ENCODE measurements around the gene PDCD10.
A peak's percentile ranks its signal among the peaks of the same experiment; 100 is the strongest.

Gene PDCD10

GRCh38 chr3:167734498-167735232, at the start of gene PDCD10:
Gene PDCD10 (minus strand): TSS chr3:167734892. CDS start chr3:167720157, 14,735 bp downstream.
- DNase-seq: peak; percentile 97 to 98

- no peak for DNase-seq
These were observed 49.1 kb upstream of the PDCD10 start for GRCh38 chr3:167783781-167784180.

GRCh38 chr3:167780214-167780883, 45.7 kb upstream of the PDCD10 start:
- no peak for DNase-seq

- DNase-seq: no peak
These were observed 42.7 kb upstream of the PDCD10 start for GRCh38 chr3:167777356-167777755.

DNA sequence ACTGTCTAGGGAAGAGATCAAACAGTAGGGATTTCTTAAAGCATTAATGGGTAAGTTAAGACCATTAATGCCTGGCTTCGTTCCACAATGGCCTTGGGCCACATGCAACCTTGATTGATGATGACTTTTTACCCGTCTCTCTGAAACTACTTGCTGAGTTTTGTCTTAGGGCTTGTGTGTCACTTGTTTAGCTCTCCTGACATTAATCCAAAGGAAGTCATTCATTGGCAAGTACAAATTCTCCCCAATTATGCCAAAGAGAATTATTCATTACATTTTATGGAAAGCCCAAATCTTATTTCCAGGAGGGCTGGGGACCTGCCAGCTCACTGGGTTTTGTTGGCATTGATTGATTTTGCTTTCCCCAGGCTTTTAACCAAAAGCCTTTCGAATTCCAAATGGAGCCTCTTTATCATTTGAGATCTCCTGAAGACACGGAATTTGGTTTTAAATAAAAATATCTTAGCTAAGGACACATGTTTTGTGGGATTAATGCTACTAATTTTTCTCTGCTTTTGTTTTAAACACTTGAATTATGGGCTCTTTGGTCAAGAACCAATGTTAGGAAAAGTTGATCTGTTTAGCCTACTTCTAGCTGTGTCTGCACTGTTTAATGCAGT, 41.5 kb upstream of the PDCD10 start:
- DNase-seq: no peak

DNA sequence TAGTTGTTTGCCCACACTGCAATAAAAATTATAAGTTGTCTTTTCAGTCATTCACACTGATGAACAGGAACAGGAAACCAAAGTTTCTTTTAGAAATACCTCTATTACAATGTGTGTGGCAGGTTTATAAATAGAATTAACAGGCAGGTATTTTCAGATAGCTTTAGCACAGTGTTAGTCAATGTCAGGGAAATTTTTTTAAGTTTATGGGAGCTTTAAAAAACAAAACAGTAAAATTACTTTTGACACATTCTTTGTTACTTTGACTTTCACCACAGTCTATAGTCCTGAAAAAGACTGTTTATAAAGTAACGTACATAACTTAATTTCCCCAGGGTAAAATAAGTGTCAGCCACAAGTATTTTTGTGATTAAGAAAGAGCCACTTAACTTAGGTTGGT, 38.9 kb upstream of the PDCD10 start:
- no peak for DNase-seq

DNA sequence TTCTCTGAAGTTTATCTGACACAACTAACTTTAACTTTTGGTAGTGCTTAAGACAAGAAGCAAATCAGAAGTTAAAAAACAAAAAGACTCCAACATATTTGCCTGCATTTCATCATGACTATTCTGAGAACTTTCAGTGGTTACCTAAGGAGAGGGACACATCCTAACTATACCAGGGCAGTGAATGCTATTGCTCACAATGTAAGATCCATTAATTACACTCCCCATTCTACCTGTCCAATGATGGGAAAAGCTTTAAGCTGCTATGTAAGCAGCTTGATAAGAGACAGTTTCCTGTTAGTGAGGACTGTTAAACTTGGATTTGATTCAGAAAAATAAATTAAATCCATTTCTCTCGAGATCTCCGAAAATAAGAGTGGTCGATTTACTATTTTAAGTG, 38.3 kb upstream of the PDCD10 start:
- no peak for DNase-seq

- DNase-seq: no peak
These were observed 27.6 kb upstream of the PDCD10 start for GRCh38 chr3:167762296-167762695.

DNA sequence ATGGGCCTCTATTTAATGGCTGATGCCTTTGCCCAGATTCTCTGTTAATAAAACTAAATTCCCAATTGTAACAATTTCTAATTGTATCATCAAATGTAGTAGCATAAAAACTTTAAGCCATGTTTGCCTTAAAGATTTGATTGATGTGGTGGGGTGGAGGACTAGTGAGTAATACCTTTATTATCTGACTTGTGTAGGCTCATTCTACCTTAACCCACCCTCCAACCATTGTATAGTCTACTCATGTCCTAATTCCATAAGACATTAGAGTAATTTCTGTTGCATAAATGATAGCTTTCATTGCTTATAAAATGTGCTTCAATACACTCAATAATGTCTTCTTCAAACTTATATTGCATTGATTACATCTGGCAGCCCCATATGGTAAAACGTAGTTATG, 26.6 kb upstream of the PDCD10 start:
- no peak for DNase-seq

DNA sequence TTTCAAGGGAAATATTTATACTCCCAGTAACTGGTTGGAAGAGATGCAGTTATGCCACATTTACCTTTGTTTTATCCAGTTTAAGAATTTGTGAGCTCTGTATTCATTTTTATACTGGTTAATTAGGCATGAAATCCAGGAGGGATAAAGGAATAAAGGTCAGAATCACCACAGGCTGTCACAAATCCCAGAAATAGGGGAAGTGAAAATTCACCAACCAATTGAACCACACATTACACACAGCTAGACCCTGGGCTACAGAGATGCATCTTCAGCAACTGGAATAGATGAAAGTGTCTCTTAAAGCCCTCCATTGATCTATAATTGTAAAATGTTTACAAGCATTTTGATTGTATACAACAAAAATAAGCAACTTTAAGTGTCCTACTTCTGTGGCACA, 19.4 kb upstream of the PDCD10 start:
- DNase-seq: no peak

- peak; percentile 26 to 44 for DNase-seq
These were observed 15.7 kb upstream of the PDCD10 start for GRCh38 chr3:167750272-167750971.

DNA sequence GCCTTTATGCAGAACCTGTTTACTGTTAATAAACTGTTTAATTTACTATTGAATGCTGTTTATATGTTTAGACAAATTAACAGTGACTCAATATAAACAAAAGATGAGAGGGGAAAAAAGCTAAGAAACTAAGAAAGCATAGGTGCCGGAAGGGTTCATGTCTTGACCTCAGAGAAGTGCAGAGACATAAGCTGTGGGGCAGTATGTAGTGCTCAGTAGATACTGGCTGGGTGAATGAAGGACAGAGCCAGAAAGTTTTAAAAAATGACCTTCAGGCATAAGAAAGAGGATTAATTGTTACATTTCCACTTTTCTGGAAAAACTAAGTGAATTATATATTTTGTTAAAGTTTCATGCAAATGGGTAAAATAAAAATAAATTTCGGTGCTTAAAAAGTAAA, 15.0 kb upstream of the PDCD10 start:
- DNase-seq: no peak

DNA sequence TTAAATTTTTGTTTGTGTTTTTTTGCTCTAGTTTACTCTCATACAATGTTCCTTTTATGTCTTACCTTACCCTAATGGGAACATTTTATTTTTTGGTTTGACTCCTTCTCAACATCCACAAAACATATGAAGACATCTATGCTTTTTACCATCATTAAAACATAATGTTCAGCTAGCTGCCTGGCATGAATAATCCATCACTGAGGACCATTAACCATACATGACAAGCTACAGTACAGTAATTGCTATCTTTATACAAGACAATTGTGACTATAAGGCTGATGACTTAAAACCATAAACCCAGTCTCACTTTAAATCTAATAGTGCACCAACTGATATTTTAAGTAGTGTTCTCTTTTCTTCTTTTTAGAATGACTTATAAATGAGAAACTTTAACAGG, 14.5 kb upstream of the PDCD10 start:
- DNase-seq: no peak

GRCh38 chr3:167743799-167744198, 9.1 kb upstream of the PDCD10 start:
- no peak for DNase-seq

- DNase-seq: no peak
These were observed 7.6 kb upstream of the PDCD10 start for GRCh38 chr3:167742338-167742737.

DNA sequence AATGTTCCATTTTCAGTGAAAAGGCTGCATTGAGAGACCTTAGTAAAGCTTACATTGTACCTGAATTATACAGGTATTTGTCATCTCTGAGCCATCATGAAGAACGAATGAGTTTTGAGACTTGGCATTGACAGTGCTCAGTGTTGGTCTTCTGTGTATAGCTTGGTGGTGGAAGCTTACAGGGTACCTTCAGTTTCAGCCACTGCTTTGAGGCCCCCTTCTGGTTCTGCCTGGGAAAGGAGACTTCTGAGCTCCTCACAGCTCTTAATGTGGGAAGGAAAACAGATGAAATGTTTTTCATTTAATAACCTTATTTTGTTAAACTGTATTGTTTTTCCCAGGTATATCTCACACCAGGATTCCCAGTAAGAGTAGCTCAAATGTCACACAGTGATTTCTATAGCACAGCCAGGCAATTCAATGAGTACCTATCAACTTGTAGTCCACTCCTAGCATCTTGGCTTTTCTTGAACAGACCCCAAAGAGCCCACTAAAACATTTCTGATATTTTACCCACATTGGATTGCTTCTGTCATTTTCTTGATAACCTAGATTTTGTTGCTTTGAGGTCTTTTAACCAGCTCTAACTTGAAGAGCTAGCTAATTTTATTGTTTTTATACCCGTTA, 6.4 kb upstream of the PDCD10 start:
- DNase-seq: peak; percentile 21 to 39

DNA sequence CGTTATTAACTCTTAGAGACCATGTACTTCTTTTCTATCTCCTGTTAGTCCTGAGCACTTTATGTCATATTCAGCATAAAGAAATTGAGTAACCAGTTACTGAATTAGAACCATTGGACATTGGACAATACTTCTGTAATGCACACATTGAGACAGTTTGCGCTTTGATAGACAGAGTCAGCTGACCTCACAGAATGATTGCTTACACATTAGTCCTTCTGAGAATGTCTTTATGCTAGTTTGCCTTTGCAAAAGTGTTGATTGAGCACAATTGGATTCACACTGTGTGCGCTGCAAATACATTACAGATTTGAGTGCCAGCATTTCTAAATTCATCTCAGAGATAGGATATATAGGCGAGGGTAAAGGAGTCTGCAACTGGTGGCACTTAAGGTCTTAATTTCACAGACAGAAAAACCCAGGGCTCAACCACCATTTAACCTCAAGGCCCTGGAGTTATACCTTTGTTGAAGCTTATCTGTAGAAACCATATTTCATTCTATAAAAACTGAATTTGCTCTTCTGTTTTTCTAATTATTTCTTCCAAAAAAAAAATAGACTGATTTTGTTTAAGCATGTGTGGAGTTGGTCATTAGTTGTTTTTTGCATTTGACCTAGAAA, 4.6 kb upstream of the PDCD10 start:
- DNase-seq: no peak

GRCh38 chr3:167738037-167738436, 3.3 kb upstream of the PDCD10 start:
- no peak for DNase-seq

GRCh38 chr3:167736997-167737396, 2.3 kb upstream of the PDCD10 start:
- DNase-seq: no peak

- DNase-seq: no peak
These were observed 1.6 kb upstream of the PDCD10 start for GRCh38 chr3:167736264-167736787.

DNA sequence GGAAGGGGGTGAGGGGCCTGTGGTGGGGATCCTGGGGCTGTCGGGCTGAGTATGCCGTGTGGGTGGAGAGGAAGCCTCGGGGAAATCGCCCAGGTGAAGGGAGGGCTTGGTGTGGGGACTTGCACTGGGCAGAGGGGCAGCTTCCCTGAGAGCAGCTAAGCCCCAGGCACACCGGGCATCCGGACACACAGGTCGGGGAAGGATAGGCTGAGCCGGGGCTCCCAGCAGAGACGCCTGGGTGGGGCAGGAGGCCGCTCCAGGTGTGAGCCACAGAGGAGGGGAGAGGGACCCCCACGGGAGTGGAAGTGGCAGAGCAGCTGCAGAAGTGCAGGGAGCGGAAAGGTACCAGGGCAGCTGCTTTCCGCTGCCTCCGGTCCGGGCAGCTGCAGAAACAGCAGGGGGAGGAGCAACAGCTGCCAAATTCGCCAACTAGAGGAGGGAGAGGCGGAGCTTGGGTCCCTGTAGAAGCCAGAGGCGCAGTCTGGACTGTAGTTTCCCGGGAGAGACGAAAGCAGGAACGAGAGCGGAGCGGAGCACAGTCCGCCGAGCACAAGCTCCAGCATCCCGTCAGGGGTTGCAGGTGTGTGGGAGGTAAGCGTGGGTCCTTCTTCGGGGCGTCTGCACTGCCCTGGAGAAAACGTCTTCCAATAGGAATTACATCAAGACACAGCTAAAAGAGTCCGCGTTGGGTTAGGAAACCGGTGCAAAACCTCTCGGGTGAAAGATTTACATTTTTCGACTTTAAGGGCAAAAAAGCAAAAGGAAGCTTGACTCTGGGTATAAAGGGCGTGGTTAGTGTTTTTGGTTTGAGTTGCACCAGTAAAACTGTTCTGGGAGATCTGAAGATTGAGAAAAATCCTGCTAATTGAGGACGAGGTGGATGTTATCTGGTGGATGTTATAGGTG, 794 bp upstream of the PDCD10 start, which contains the start of gene SERPINI1:
TSS of gene SERPINI1 (plus strand) at position 489 of the 906 bp plus-strand sequence. CDS start 53,408 bp downstream, outside the sequence.
- peak; percentile 75 for DNase-seq

Data from CD4-positive, alpha-beta T cell treated with Interleukin-1 beta for 1 hour (primary cell).